Testis (tissue), 2 donors: ENCODE measurements around the gene GOLGA8N.
"Not testable (repeated sequence)": the region's sequence is repeated elsewhere in the genome, so short reads cannot be mapped to it uniquely, and the experiment has no call there.

Experiments
- CTCF ChIP-seq, 3 experiments: fragments of 450-650 bp in 2 of 3; fragments of 200-600 bp in 1 of 3; sonication (generic) in 1 of 3; IDR thresholded peaks; one replicate each; pipeline ENCODE4 v1.5.1; 2016 to 2019; ENCODE audit warnings: antibody characterized with exemption in 3 of 3, mild to moderate bottlenecking in 2 of 3, moderate library complexity in 1 of 3
- POLR2A ChIP-seq: fragments of 450-650 bp; IDR thresholded peaks from one replicate; pipeline ENCODE4 v1.6.1; 2017; ENCODE audit warnings: antibody characterized with exemption, mild to moderate bottlenecking, moderate library complexity

- TF ChIP-seq CTCF (IDR thresholded peaks at IDR 0.05); POLR2A: not testable (repeated sequence)
Observed at GRCh38 chr15:32615871-32616426, 22.7 kb downstream of the GOLGA8N start.
